G401.6 (cell line): ENCODE measurements around the gene TXLNG.

ENCODE experiments used
- FAIRE-seq: peaks from 2 replicates; lab custom pipeline; 2012; peaks lifted over from hg19 to GRCh38; lab: Jason Lieb, UNC

Gene TXLNG

GRCh38 chrX:16785247-16786138 is 773 bp upstream of the TXLNG start:
- FAIRE-seq, result no peak

- no peak for FAIRE-seq
These were observed 797 bp downstream of the TXLNG start for GRCh38 chrX:16786791-16787735.

GRCh38 chrX:16788477-16788876 is 2.2 kb downstream of the TXLNG start:
- FAIRE-seq, result no peak

- FAIRE-seq, result no peak
These were observed 10.0 kb downstream of the TXLNG start for GRCh38 chrX:16796298-16796697.

- FAIRE-seq, result no peak
These were observed 11.1 kb downstream of the TXLNG start for GRCh38 chrX:16797358-16797757.

- no peak for FAIRE-seq
These were observed 11.6 kb downstream of the TXLNG start for GRCh38 chrX:16797841-16798240.

GRCh38 chrX:16804923-16805464 is 18.7 kb downstream of the TXLNG start:
- FAIRE-seq, result no peak

GRCh38 chrX:16807548-16807947 is 21.3 kb downstream of the TXLNG start:
- no peak for FAIRE-seq

- no peak for FAIRE-seq
These were observed 21.8 kb downstream of the TXLNG start for GRCh38 chrX:16807976-16808542.

- no peak for FAIRE-seq
These were observed 28.3 kb downstream of the TXLNG start for GRCh38 chrX:16814597-16814996.

GRCh38 chrX:16819634-16820033 is 33.4 kb downstream of the TXLNG start:
- no peak for FAIRE-seq

GRCh38 chrX:16822723-16823122 is 36.5 kb downstream of the TXLNG start:
- FAIRE-seq, result no peak

GRCh38 chrX:16825264-16826035 is 39.2 kb downstream of the TXLNG start:
- no peak for FAIRE-seq

- FAIRE-seq, result peak; percentile 83
These were observed 39.9 kb downstream of the TXLNG start for GRCh38 chrX:16826207-16826606.

- FAIRE-seq, result no peak
These were observed 41.0 kb downstream of the TXLNG start for GRCh38 chrX:16827225-16827624.

GRCh38 chrX:16828124-16828908 is 42.0 kb downstream of the TXLNG start:
- no peak for FAIRE-seq

- no peak for FAIRE-seq
These were observed 46.0 kb downstream of the TXLNG start for GRCh38 chrX:16832301-16832700.

GRCh38 chrX:16834806-16835205 is 48.5 kb downstream of the TXLNG start:
- no peak for FAIRE-seq

GRCh38 chrX:16836371-16836770 is 50.1 kb downstream of the TXLNG start:
- FAIRE-seq, result no peak

- no peak for FAIRE-seq
These were observed 52.2 kb downstream of the TXLNG start for GRCh38 chrX:16838202-16839066.
